OCI-LY7 (cell line): ENCODE results near the gene HRH1. TPM values are rescaled to one million over a fixed set of nuclear protein-coding genes. Genes with fewer than 3 reads are reported as not detected.

ENCODE experiments used
- BruUV-seq: library from RNA; stranded (reverse); fragments of 400-500 nt; replicated peaks from 2 replicates; lab custom pipeline; 2021; lab: Mats Ljungman, UMichigan
- CTCF ChIA-PET: fragments of 300-600 bp; sonication (Branson Sonifier 250); formaldehyde crosslinking; loops from one replicate; lab custom pipeline; 2022; ENCODE audit warnings: antibody characterized with exemption; ENCODE audit not compliant: unreplicated experiment; lab: Charles Lee
- POLR2A ChIA-PET: fragments of 300-600 bp; sonication (Branson Sonifier 250); formaldehyde crosslinking; loops from one replicate; lab custom pipeline; 2022; ENCODE audit warnings: antibody characterized with exemption; lab: Charles Lee
- DNase-seq: peaks from one replicate; pipeline ENCODE4 v3.0.0-alpha.2; 2015; ENCODE audit warnings: low spot score
- H2AFZ ChIP-seq: fragments of 200-600 bp; sonication (generic), shearing (Covaris generic); 2 replicates; pipeline ENCODE4 v1.6.1; 2014; ENCODE audit warnings: mild to moderate bottlenecking, antibody characterized with exemption, low read length, moderate library complexity
- H3K27ac ChIP-seq: fragments of 200-600 bp; sonication (generic); 2 replicates; pipeline ENCODE4 v1.5.1; 2014; ENCODE audit warnings: mixed run types, low read depth, mild to moderate bottlenecking, moderate library complexity, low read length, inconsistent platforms; ENCODE audit not compliant: poor library complexity, severe bottlenecking
- H3K36me3 ChIP-seq: fragments of 200-600 bp; sonication (generic); 2 replicates; pipeline ENCODE4 v1.6.1; 2014; ENCODE audit warnings: mild to moderate bottlenecking, antibody characterized with exemption, low read length, moderate library complexity, mixed read lengths; ENCODE audit not compliant: insufficient read depth
- H3K4me1 ChIP-seq: fragments of 200-600 bp; sonication (generic); 2 replicates; pipeline ENCODE4 v1.5.1; 2014; ENCODE audit warnings: mild to moderate bottlenecking, low read length; ENCODE audit not compliant: insufficient read depth, poor library complexity, severe bottlenecking
- H3K4me2 ChIP-seq: fragments of 200-600 bp; sonication (generic); 2 replicates; pipeline ENCODE4 v1.6.1; 2014; ENCODE audit warnings: mild to moderate bottlenecking, low read length
- H3K4me3 ChIP-seq: fragments of 200-600 bp; sonication (generic); 2 replicates; pipeline ENCODE4 v1.5.1; 2014; ENCODE audit warnings: mild to moderate bottlenecking, low read depth, low read length; ENCODE audit not compliant: poor library complexity, severe bottlenecking
- H3K79me2 ChIP-seq: fragments of 200-600 bp; sonication (generic); 2 replicates; pipeline ENCODE4 v1.6.1; 2016; ENCODE audit warnings: low read depth, mild to moderate bottlenecking, low read length, moderate library complexity, mixed read lengths; ENCODE audit not compliant: insufficient read depth
- H3K9me2 ChIP-seq: fragments of 200-600 bp; sonication (generic); 2 replicates; pipeline ENCODE4 v1.6.1; 2016; ENCODE audit warnings: mild to moderate bottlenecking, low read length, mixed read lengths; ENCODE audit not compliant: insufficient read depth
- H3K9me3 ChIP-seq: fragments of 200-600 bp; sonication (generic); 2 replicates; pipeline ENCODE4 v1.6.1; 2014; ENCODE audit warnings: mild to moderate bottlenecking, mixed run types, low read length, mixed read lengths
- H4K20me1 ChIP-seq: fragments of 200-600 bp; sonication (generic); 2 replicates; pipeline ENCODE4 v1.6.1; 2014; ENCODE audit warnings: mild to moderate bottlenecking, antibody characterized with exemption, low read length, moderate library complexity, mixed read lengths; ENCODE audit not compliant: insufficient read depth
- CTCF ChIP-seq: fragments of 200-600 bp; sonication (generic); conservative IDR thresholded peaks from 2 replicates; pipeline ENCODE4 v1.5.1; 2014; ENCODE audit warnings: mild to moderate bottlenecking, antibody characterized with exemption, low read length, moderate library complexity, mixed read lengths
- EZH2phosphoT487 ChIP-seq: fragments of 200-600 bp; sonication (generic); IDR thresholded peaks from 2 replicates; pipeline ENCODE4 v1.6.1; 2018; ENCODE audit warnings: low read depth, borderline replicate concordance, mild to moderate bottlenecking, mixed run types, antibody characterized with exemption, low read length, moderate library complexity, mixed read lengths
- intact Hi-C: fragments of 100-400 bp; cut with micrococcal nuclease; formaldehyde crosslinking; loops from one replicate; pipeline ENCODE4 v1.10.0; 2022; ENCODE audit not compliant: unreplicated experiment
- total RNA-seq, 2 experiments: library from RNA; depleted of rRNA in 1 of 2; stranded (reverse); fragments of >200 nt in 1 of 2; shearing (Covaris generic) in 1 of 2; gene quantifications; 2 replicates each; pipeline ENCODE4 v1.2.3, GENCODE V29; 2014 to 2022

HRH1 gene
- total RNA-seq, 2 experiments from 2014 or later = not detected

DNA sequence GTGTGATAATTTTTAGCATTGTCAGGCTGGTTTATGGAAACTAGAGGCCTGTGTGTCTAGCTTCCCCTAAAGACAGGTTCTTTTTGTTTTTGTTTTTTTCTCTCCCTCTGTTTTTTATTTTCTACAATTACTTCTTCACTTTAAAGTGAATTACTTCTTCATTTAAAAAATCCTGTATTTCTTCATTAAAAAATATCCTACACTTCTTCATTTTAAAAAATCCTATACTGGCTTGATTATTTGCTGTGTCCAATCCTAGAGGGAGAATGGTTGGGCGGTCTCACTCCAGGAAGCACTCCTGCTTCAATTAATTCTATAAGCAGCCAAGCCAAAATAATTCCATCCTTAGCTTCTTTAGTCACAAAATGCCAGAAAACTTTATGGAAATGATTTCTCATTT lies 129.7 kb downstream of the HRH1 start:
- Histone ChIP-seq H3K4me3 (no peak overlapping the region), H3K9me2 (no peaks in the 10 kb centered on the region), H3K27ac (no peak overlapping the region), H4K20me1 (no peaks in the 10 kb centered on the region; the same call in 1 of the 2 replicates), H3K4me2 (no peak overlapping the region), H3K4me1 (peaks cover 12% of the 10 kb centered on the region), H3K9me3 (no peaks in the 10 kb centered on the region), H2AFZ (no peak overlapping the region), H3K36me3 (peaks cover 15% of the 10 kb centered on the region; the same call in 1 of the 2 replicates), H3K79me2 (no peaks in the 10 kb centered on the region)
- no TSS peak for BruUV-seq
- no peak for DNase-seq
- intact Hi-C loops = no loop called here
- ChIA-PET POLR2A (interaction anchor here (0.7 to 1.4 kb wide), 3 partner anchors 9 to 13 kb away, joined by 3 to 5 read pairs (median 4); no protein-coding TSS in a partner anchor), CTCF (no interaction called here)
- TF ChIP-seq CTCF = no peak
- no peak for TF ChIP-seq EZH2phosphoT487

DNA sequence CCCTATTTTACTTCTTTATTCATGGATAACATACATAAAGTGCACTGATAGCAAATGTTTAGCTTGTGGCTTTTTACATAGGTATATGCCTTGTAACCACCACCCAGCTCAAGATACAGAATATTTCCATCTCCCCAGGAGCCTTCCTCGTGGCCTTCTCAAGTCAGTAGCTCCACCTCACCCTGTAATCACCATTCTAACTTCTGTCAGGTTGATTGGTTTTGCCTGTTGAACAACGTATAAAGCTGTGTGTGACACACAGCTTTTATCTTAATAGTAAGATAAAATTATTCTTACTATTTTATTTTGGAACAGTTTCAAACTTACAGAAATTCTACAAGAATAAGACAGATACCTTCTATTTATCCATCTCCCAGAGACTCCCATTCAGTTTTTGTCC lies 131.2 kb downstream of the HRH1 start:
- no peak for DNase-seq
- intact Hi-C loops = no loop called here
- TF ChIP-seq EZH2phosphoT487 (no peak), CTCF (no peak)
- H3K79me2 ChIP-seq = no peaks in the 10 kb centered on the region
- no peak overlapping the region for H3K4me3 ChIP-seq
- H3K27ac ChIP-seq = no peak overlapping the region
- no peak overlapping the region for H2AFZ ChIP-seq
- no peak overlapping the region for H3K4me2 ChIP-seq
- BruUV-seq = no TSS peak
- no peaks in the 10 kb centered on the region for H3K9me3 ChIP-seq
- CTCF ChIA-PET = no interaction called here
- H4K20me1 ChIP-seq = no peaks in the 10 kb centered on the region; the same call in 1 of the 2 replicates
- H3K36me3 ChIP-seq = peaks cover 24% of the 10 kb centered on the region; the same call in 1 of the 2 replicates
- H3K9me2 ChIP-seq = no peaks in the 10 kb centered on the region
- peaks cover 16% of the 10 kb centered on the region for H3K4me1 ChIP-seq
- POLR2A ChIA-PET = no interaction called here

DNA sequence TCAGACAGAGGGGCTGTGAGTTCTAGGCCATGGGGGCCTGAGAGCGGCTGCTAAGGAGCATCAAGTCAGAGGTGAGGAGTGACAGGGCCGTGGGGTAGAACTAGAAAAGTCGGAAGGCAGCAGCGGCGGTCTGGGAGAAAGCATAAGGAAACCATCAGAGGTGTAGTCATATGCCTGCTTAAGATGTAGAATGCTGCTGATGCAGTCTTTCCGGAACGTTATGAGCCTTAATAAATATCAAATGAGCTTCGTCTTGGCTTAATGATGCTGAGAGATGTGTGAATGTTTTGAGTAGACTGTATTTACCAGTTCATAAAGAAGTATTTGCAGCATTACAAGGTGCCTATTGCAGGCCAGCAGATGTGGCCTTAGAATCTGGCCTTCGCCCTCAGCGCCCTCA lies 133.1 kb downstream of the HRH1 start:
- no peak for TF ChIP-seq EZH2phosphoT487
- TF ChIP-seq CTCF = no peak
- Histone ChIP-seq H3K36me3 (peaks cover 14% of the 10 kb centered on the region; the same call in 1 of the 2 replicates), H3K4me1 (peaks cover 24% of the 10 kb centered on the region), H2AFZ (no peak overlapping the region), H3K9me2 (no peaks in the 10 kb centered on the region), H3K9me3 (no peaks in the 10 kb centered on the region), H3K27ac (no peak overlapping the region), H3K79me2 (no peaks in the 10 kb centered on the region), H3K4me3 (no peak overlapping the region), H3K4me2 (no peak overlapping the region), H4K20me1 (no peaks in the 10 kb centered on the region; the same call in 1 of the 2 replicates)
- no peak for DNase-seq
- CTCF ChIA-PET = no interaction called here
- POLR2A ChIA-PET = interaction anchor here (0.7 to 1.3 kb wide), 3 partner anchors 9 to 15 kb away, joined by 3 to 5 read pairs (median 4); partner anchors contain the start of gene ATG7
- no TSS peak for BruUV-seq
- intact Hi-C loops = no loop called here
